Hippocampal formation (tissue), 2 donors: ENCODE data around the gene ZW10.
"Not testable (repeated sequence)": the region's sequence is repeated elsewhere in the genome, so short reads cannot be mapped to it uniquely, and the experiment has no call there.

Experiments
- DNase-seq, 2 donors: peaks; one replicate each; lab custom pipeline; 2025; lab: John Stamatoyannopoulos, UW

The ZW10 gene

DNA sequence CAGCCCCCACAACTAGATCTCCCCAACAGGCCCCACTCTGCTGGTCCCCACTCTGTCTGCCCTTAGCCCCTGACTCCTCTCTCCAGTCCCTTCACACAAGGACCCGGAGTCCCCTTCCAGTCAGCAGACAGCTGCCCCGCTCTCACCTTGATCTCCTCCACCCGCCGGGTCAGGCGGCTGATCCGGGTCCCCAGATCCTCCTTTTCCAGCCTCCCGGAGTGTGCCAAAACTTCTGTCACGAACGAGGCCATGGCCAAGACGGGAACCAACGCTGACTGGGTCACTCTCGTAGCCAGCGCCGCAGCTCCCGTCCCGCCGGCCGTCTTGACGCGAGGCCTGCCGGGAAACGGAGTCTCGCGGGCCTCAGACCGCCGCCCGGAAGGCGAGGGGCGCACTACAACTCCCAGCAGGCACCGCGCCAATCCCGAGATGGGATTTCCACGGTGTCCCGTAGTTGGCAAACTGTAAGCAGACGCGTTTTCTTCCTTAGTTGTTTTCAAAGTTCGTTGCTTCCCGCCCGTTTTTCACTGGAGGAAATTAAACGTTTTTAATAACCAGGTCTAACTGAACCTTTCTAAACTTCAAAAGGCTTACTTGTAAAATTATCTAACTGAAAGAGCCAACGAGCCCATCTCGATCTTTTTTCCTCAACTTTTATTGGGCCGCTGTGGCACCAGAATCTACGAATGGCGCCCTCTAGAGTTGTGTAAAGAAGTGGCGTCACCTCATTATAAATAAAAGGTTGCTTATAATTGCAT, at the start of gene ZW10:
ZW10 (minus strand) TSS at position 277 of the 758 bp plus-strand sequence; CDS start at position 251, 26 bp downstream.
- DNase-seq, result peak; percentile 95 to 96

- no peak for DNase-seq
Measured at GRCh38 chr11:113818426-113818825, 44.9 kb upstream of the ZW10 start.

GRCh38 chr11:113817626-113818025, 44.1 kb upstream of the ZW10 start:
- DNase-seq, result no peak

GRCh38 chr11:113817162-113817561, 43.7 kb upstream of the ZW10 start:
- DNase-seq, result no peak

GRCh38 chr11:113814181-113814580, 40.7 kb upstream of the ZW10 start:
- DNase-seq, result no peak

- DNase-seq, result no peak
Measured at GRCh38 chr11:113808931-113809330, 35.4 kb upstream of the ZW10 start.

DNA sequence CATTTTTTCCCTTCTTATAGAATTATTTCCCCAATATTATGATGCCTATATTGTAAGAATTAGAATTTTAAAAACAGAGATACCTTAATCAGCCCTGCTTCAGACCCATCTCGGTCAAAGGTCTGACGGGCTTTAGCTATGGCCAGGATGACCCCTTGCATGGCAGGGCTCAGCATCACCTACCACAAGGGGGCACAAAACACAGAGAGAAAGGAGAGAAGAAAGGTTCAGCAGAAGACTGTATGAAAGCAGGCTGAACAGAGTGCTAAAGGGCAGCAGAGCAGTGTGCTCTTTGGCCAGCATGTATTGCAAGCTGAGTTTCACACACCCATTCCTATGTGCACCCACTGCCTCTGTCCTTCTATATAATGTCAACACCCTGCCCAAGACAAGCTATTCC, 32.9 kb upstream of the ZW10 start:
- DNase-seq, result no peak

DNA sequence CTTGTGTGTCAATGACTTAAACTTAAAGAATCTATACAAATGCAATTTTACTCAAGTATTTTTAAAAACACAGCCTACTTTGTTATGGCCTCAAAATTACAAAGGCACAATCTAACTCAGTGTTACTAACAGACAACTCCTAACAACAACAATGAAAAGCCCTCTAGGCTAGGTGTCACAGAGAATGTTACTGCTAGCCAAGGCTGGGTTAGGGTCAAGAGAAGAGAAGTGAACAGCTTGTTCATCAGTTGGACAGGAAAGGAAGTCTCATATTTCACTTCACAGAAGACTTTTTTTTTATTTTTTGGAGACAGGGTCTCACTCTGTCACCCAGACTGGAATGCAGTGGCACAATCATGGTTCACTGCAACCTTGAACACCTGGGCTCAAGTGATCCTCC, 32.1 kb upstream of the ZW10 start:
- DNase-seq, result no peak

GRCh38 chr11:113802621-113803020, 29.1 kb upstream of the ZW10 start:
- DNase-seq, result no peak

DNA sequence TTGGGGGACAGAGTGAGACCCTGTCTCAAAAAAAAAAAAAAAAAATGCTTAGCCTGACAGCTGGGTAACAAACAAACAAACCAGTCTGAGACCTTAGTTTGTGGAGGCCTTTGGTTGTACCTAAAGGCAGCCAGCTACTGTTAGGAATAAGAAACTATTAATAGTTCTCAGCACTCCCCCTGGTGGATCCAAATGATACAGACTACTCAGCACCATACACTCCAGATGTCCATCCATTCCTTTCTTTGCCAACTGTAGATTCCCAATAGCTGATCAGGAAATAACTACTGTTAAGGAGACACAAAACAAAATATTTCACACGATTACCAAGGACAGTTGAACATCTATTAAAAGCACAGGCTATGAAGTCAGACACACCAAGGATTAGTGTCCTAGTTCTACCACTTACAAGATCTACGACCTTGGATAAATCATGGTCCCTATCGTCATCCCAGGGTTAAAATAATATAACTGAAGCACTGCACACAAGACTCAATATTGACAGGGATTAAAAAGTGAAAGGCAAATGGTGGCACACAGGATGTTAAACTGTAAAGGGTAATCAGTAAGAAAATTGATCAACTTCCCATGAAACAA, 23.3 kb upstream of the ZW10 start:
- peak in 1 of 2 donors; percentile 67 for DNase-seq

- DNase-seq, result no peak
Measured at GRCh38 chr11:113789675-113790320, 16.3 kb upstream of the ZW10 start.

GRCh38 chr11:113789016-113789415, 15.5 kb upstream of the ZW10 start:
- DNase-seq, result not testable (repeated sequence)

DNA sequence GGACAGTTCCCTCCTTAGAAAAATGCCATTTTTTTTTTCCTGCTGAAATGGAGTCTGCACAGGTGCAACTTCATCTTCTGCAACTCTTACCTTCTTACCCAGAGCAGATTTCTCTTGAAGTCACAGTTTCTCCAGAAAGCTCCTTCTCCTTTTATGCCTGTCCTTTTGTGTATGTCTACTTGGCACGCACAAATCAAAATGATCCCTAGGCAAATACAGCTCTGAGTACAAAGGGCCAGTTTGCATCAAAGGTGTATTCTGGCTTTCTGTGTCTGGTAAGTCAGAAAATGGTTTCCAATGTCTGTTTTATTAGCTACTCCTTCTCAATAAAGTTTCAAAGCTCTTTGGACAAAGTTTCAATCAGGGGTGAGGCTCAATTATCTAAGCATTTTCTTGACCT, 8.6 kb upstream of the ZW10 start:
- DNase-seq, result no peak

- no peak for DNase-seq
Measured at GRCh38 chr11:113781682-113782081, 8.2 kb upstream of the ZW10 start.

DNA sequence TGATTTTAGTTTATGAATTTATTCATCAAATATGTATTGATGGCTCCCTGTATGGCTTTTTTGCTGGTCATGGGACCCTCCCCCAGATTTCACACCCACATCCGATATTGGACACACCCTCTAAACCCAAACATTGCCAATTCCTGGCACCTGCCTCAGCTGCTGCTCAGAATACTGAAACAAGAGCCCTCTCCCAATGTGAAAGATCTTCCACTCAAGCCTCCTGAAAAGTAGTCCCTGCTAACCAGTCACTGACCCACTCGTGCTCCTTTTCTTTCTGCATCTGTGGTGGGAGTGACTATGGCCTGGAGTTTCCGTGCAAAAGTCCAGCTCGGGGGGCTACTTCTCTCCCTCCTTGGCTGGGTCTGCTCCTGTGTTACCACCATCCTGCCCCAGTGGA, 6.0 kb upstream of the ZW10 start, which contains the start of gene CLDN25:
CLDN25 (plus strand) TSS at position 301 of the 400 bp plus-strand sequence; CDS start at position 301, 0 bp downstream.
- no peak for DNase-seq

DNA sequence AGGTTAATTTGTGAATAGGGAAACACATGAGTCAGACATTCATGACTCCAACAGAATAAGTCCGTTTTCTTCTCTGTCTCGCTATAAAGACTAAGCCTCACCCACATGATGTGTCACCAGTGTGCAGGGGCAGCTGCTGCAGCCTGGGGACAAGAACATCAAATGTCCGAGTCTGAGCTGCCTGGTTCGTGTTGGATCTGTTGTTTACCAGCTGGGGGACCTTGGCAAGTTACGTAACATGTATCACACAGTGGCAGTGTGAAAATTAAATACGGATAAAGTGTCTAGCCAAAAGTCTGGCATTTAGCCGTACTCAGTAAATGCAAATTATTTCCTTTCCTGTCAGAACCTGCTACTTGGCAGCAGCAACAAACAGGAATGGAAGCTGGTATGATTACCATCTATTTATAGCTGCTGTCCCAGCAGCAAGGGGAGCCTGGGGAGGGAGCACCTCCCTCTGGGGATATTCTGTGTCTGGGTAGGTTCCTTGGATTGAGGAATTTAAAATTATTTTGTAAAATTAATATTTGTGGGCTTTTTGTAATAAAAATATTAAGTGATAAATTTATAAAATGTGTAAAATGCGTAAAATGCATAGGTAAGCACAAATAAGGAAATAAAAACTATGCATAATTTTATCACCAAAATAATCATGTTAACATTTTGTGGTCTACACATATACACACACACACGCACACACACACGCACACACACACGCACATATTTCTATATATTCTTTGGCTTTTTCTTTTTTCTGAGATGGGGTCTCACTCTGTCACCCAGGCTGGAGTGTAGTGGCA, 4.8 kb upstream of the ZW10 start:
- peak; percentile 47 to 58 for DNase-seq

DNA sequence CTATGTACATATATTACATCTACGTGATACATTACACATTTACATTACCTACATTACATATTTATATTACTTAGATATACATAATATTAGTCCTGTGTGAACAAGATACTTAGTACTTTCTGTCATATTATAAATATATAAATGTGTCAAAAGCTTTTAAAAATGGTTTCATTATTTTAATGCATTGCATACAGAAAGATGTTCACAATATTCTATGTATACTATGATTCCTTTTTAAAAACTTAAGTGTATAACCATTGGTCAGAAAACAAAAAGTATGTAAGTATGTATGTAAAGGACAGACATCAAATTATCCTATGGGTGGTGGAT, 647 bp upstream of the ZW10 start:
- no peak for DNase-seq

- DNase-seq, result no peak
Measured at GRCh38 chr11:113773092-113773415, 438 bp downstream of the ZW10 start.

DNA sequence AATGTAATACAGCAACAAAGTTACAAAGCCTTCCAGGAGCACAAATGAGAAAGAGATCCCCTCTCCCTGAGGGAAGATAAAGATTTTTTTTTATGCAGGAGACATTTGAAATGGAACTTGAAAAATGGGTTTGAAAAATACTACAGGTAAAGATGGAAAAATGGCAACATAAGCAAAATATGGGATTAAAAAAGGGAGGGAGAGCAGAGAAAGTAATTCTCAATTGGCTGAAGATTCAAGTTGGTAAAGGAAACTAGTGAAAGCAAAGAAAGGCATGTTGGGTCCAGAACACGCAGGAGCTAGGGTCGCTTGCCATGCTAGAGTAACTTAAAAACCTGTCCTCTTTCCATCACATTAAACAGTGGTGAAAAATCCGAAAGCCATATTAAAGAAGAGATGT, 1.5 kb downstream of the ZW10 start:
- DNase-seq, result no peak

- DNase-seq, result no peak
Measured at GRCh38 chr11:113764527-113765219, 8.8 kb downstream of the ZW10 start.

DNA sequence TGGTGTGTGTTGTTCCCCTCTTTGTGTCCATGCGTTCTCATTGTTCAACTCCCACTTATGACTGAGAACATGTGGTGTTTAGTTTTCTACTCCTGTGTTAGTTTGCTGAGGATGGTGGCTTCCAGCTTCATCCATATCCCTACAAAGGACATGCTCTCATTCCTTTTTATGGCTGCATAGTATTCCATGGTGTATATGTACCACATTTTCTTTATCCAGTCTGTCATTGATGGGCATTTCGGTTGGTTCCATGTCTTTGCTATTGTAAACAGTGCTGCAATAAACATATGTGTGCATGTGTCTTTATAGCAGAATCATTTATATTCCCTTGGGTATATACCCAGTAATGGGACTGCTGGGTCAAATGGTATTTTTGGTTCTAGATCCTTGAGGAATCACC, 10.5 kb downstream of the ZW10 start:
- DNase-seq, result not testable (repeated sequence)

- no peak for DNase-seq
Measured at GRCh38 chr11:113760241-113760640, 13.3 kb downstream of the ZW10 start.
